Panc1 (cell line): Measurements from ENCODE around the gene PRM3. TPM values are rescaled to one million over a fixed set of nuclear protein-coding genes. Genes with fewer than 3 reads are reported as not detected.

Source experiments
- ATAC-seq: fragments of 200-7000 bp; cut with Tn5 transposase; 2 replicates; pipeline ENCODE4 v1.9.1; 2020; ENCODE audit warnings: mild to moderate bottlenecking, moderate library complexity
- BruUV-seq: library from RNA; stranded (reverse); fragments of 400-500 nt; replicated peaks from 2 replicates; lab custom pipeline; 2021; lab: Mats Ljungman, UMichigan
- CTCF ChIA-PET: fragments of 300-600 bp; sonication (Branson Sonifier 250); formaldehyde crosslinking; loops from one replicate; lab custom pipeline; 2022; ENCODE audit warnings: antibody characterized with exemption; lab: Charles Lee
- POLR2A ChIA-PET: fragments of 300-600 bp; sonication (Branson Sonifier 250); formaldehyde crosslinking; loops from one replicate; lab custom pipeline; 2022; ENCODE audit warnings: antibody characterized with exemption; lab: Charles Lee
- DNase-seq: peaks from one replicate; pipeline ENCODE4 v3.0.0-alpha.2; 2010; ENCODE audit warnings: low read depth, low spot score
- H3K27ac ChIP-seq: 2 replicates; pipeline ENCODE4 v1.5.1; 2011; ENCODE audit warnings: mild to moderate bottlenecking, low read length, inconsistent platforms
- H3K27me3 ChIP-seq: fragments of 200-500 bp; sonication (Bioruptor generic); 2 replicates; pipeline ENCODE4 v1.6.0; 2014; ENCODE audit warnings: low read length, inconsistent platforms; ENCODE audit not compliant: control insufficient read depth, insufficient read depth
- H3K36me3 ChIP-seq: fragments of 200-500 bp; sonication (Bioruptor generic); 2 replicates; pipeline ENCODE4 v1.5.1; 2014; ENCODE audit warnings: inconsistent platforms, mild to moderate bottlenecking, low read length, moderate library complexity; ENCODE audit not compliant: control insufficient read depth, insufficient read depth
- H3K4me1 ChIP-seq: 2 replicates; pipeline ENCODE4 v1.5.1; 2011; ENCODE audit warnings: inconsistent platforms, mild to moderate bottlenecking, low read length, moderate library complexity; ENCODE audit not compliant: control insufficient read depth, insufficient read depth
- H3K4me3 ChIP-seq, 2 experiments: 2 replicates each; pipeline ENCODE4 v1.5.1; 2011 to 2012; ENCODE audit warnings: low read depth in 2 of 2, low read length in 2 of 2, mild to moderate bottlenecking in 2 of 2, inconsistent platforms in 1 of 2, moderate library complexity in 1 of 2
- H3K9me3 ChIP-seq: fragments of 200-500 bp; sonication (Bioruptor generic); 2 replicates; pipeline ENCODE4 v1.5.1; 2014; ENCODE audit warnings: low read depth, mild to moderate bottlenecking, inconsistent platforms, low read length, moderate library complexity; ENCODE audit not compliant: control insufficient read depth, insufficient read depth
- POLR2AphosphoS5 ChIP-seq: IDR thresholded peaks from 2 replicates; pipeline ENCODE4 v1.6.1; 2012; ENCODE audit warnings: mild to moderate bottlenecking, low read depth, low read length, moderate library complexity
- SIN3A ChIP-seq: IDR thresholded peaks from 2 replicates; pipeline ENCODE4 v1.6.1; 2012; ENCODE audit warnings: low read depth, mild to moderate bottlenecking, low read length, moderate library complexity, borderline replicate concordance; ENCODE audit not compliant: insufficient read depth
- TCF7L2 ChIP-seq: IDR thresholded peaks from 2 replicates; pipeline ENCODE4 v1.6.1; 2011; ENCODE audit warnings: mild to moderate bottlenecking, low read depth, low read length, inconsistent platforms
- in situ Hi-C: cut with HindIII; loops from 2 replicates; pipeline ENCODE4 v1.10.0; 2016; ENCODE audit warnings: low sequenced_read_pairs, low pct_unique_long_range_greater_than_20kb
- intact Hi-C: fragments of 100-400 bp; cut with micrococcal nuclease; formaldehyde crosslinking; loops from one replicate; pipeline ENCODE4 v1.10.0; 2022; ENCODE audit not compliant: unreplicated experiment
- total RNA-seq: library from RNA; stranded (reverse); gene quantifications from one replicate; pipeline ENCODE4 v1.2.1, GENCODE V29; 2021; ENCODE audit not compliant: unreplicated experiment
- TF ChIP-seq, protein P1 (sequence below), 2 experiments: IDR thresholded peaks; 2 replicates each; pipeline ENCODE4 v1.6.1; 2011 to 2012; ENCODE audit warnings: low read depth in 2 of 2, control low read depth in 1 of 2, low read length in 1 of 2, mild to moderate bottlenecking in 1 of 2, moderate library complexity in 1 of 2; ENCODE audit not compliant: insufficient read depth in 1 of 2
- TF ChIP-seq, protein P2 (sequence below): fragments of 450-650 bp; IDR thresholded peaks from 2 replicates; pipeline ENCODE4 v1.5.1; 2017; ENCODE audit warnings: mild to moderate bottlenecking

PRM3 gene
- total RNA-seq, 1 experiment from 2014 or later = not detected

GRCh38 chr16:11271610-11272009 lies 1.8 kb downstream of the PRM3 start:
- no peak for TF ChIP-seq POLR2AphosphoS5
- TF ChIP-seq TCF7L2 = no peak
- TF ChIP-seq, protein P1, sequence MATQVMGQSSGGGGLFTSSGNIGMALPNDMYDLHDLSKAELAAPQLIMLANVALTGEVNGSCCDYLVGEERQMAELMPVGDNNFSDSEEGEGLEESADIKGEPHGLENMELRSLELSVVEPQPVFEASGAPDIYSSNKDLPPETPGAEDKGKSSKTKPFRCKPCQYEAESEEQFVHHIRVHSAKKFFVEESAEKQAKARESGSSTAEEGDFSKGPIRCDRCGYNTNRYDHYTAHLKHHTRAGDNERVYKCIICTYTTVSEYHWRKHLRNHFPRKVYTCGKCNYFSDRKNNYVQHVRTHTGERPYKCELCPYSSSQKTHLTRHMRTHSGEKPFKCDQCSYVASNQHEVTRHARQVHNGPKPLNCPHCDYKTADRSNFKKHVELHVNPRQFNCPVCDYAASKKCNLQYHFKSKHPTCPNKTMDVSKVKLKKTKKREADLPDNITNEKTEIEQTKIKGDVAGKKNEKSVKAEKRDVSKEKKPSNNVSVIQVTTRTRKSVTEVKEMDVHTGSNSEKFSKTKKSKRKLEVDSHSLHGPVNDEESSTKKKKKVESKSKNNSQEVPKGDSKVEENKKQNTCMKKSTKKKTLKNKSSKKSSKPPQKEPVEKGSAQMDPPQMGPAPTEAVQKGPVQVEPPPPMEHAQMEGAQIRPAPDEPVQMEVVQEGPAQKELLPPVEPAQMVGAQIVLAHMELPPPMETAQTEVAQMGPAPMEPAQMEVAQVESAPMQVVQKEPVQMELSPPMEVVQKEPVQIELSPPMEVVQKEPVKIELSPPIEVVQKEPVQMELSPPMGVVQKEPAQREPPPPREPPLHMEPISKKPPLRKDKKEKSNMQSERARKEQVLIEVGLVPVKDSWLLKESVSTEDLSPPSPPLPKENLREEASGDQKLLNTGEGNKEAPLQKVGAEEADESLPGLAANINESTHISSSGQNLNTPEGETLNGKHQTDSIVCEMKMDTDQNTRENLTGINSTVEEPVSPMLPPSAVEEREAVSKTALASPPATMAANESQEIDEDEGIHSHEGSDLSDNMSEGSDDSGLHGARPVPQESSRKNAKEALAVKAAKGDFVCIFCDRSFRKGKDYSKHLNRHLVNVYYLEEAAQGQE (IDR thresholded peaks at IDR 0.05; ENCODE audit: insufficient read depth in 1 of 2, low read depth in 2 of 2, low read length in 1 of 2) = no peak
- TF ChIP-seq, protein P2, sequence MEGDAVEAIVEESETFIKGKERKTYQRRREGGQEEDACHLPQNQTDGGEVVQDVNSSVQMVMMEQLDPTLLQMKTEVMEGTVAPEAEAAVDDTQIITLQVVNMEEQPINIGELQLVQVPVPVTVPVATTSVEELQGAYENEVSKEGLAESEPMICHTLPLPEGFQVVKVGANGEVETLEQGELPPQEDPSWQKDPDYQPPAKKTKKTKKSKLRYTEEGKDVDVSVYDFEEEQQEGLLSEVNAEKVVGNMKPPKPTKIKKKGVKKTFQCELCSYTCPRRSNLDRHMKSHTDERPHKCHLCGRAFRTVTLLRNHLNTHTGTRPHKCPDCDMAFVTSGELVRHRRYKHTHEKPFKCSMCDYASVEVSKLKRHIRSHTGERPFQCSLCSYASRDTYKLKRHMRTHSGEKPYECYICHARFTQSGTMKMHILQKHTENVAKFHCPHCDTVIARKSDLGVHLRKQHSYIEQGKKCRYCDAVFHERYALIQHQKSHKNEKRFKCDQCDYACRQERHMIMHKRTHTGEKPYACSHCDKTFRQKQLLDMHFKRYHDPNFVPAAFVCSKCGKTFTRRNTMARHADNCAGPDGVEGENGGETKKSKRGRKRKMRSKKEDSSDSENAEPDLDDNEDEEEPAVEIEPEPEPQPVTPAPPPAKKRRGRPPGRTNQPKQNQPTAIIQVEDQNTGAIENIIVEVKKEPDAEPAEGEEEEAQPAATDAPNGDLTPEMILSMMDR = no peak
- no peak for TF ChIP-seq SIN3A
- Histone ChIP-seq H3K27ac (no peak overlapping the region), H3K9me3 (no peaks in the 10 kb centered on the region), H3K36me3 (no peaks in the 10 kb centered on the region), H3K4me1 (peaks cover 9% of the 10 kb centered on the region), H3K27me3 (no peaks in the 10 kb centered on the region), H3K4me3 (no peak overlapping the region)
- no TSS peak for BruUV-seq
- intact Hi-C loops (no loop called here), in situ Hi-C loops (no loop called here)
- ChIA-PET CTCF (no interaction called here), POLR2A (no interaction called here)
- ATAC-seq (no peak), DNase-seq (no peak)

DNA sequence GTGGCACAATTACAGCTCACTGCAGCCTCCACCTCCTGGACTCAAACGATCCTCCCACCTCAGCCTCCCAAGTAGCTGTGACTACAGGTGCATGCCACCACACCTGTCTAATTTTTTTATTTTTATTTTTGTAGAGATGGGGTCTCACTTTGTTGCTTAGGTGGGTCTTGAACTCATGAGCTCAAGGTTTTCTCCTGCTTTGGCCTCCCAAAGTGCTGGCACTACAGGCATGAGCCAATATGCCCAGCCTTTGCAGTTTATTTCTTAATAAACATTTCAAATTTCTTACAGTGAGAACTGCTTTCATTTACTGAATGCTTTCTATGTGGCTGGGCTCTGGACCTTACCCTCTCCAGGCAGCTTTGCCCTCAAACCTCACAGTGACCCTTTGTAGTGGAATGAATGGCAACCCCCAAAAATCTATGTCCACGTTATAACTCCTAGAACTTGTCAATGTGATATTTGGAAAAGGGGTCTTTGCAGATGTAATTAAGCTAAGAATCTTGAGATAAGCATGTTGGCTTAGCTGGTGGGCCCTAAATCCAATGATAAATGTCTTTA lies 2.7 kb downstream of the PRM3 start:
- ChIA-PET POLR2A (no interaction called here), CTCF (interaction anchor here (0.6 to 0.7 kb wide), 2 partner anchors 26 to 317 kb away, joined by 3 to 6 read pairs; no protein-coding TSS in a partner anchor)
- DNase-seq (no peak), ATAC-seq (no peak)
- in situ Hi-C loops = no loop called here
- Histone ChIP-seq H3K4me3 (no peak overlapping the region), H3K27me3 (no peaks in the 10 kb centered on the region), H3K4me1 (peaks cover 9% of the 10 kb centered on the region), H3K27ac (no peak overlapping the region), H3K9me3 (no peaks in the 10 kb centered on the region), H3K36me3 (no peaks in the 10 kb centered on the region)
- no peak for TF ChIP-seq SIN3A
- intact Hi-C loops = no loop called here
- BruUV-seq = no TSS peak

DNA sequence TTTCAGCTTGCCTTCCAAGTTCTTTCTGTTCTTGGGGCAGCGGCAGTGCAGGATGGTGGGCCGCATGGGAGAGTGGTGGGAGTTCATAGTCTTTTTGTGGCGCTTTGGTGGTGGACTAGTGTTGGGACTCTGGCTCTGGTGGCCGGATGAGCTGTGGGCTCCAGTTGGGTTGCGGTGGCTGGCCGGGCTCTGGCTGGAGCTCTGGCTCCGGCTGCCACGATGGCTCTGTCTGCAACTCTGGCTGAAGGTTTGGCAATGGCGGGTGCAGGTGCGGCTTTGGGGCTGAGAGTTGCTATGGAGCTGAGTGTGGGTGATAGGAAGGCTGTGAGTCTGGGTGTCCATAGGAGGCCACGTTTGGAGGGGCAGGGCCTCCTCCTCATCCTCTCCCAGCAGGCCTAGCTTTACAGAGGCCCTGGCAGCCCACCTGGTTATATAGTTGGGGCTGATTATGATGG lies 4.5 kb downstream of the PRM3 start, which contains the start of gene TNP2:
Gene TNP2 (minus strand): TSS at position 405 of the 455 bp plus-strand sequence. CDS start 63 bp downstream, at position 342.
- no TSS peak for BruUV-seq
- DNase-seq (no peak), ATAC-seq (no peak)
- Histone ChIP-seq H3K4me1 (peaks cover 5% of the 10 kb centered on the region), H3K4me3 (no peak within 1 kb of the TSS), H3K27ac (no peak within 1 kb of the TSS), H3K27me3 (no peaks in the 10 kb centered on the region), H3K9me3 (no peaks in the 10 kb centered on the region), H3K36me3 (no peaks in the 10 kb centered on the region)
- TF ChIP-seq POLR2AphosphoS5 (no peak), TCF7L2 (no peak), SIN3A (no peak)
- TF ChIP-seq, protein P1 (IDR thresholded peaks at IDR 0.05; ENCODE audit: insufficient read depth in 1 of 2, low read depth in 2 of 2, low read length in 1 of 2) = no peak
- TF ChIP-seq, protein P2 = no peak
- ChIA-PET POLR2A (no interaction called here), CTCF (no interaction called here)
- in situ Hi-C loops (no loop called here), intact Hi-C loops (no loop called here)
